GM12873 (cell line): ENCODE measurements around the gene LSR.

Experiments
- TF ChIP-seq, protein P1 (sequence below): IDR thresholded peaks from 2 replicates; pipeline ENCODE4 v1.5.1; 2012; ENCODE audit warnings: low read depth, mild to moderate bottlenecking, moderate library complexity, low read length, control low read depth; ENCODE audit not compliant: insufficient read depth; ENCODE audit errors: missing control alignments

Gene LSR

DNA sequence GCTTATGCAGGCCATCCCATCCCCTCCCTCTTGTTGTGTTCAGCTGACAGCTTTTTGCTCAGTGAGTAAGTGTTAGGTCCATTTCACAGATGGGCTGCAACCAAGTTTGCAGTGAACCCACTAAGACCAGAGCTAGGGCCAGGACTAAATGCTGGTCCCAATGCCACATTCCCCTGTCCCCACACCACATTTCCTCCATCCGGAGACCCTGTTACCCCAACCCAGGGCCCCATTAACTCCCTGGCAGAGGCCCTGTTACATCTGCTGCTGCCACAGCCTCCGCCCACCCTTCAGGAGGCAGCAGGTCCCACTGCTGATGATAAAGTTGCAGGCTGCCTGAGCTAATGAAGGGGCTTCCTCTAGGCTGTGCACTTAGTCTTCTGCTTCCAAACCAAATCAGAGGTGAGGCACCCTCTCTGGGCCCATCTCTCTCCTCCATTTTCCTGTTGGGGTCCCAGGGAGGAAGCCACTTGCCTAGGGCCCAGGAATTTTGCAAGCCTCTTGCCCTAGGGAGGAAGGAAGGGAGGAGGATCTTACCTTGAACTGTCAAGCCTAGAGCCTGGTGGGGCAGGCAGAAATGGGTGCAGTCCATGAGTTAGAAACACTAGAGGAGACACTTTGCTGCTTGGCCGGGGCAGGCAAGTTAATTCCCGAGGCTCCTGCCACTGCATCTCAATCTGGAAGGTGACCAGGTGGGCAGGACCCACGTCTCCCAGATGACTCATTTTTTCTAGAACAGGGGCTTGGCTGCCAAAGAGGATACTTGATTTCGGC lies 16.5 kb downstream of the LSR start:
- TF ChIP-seq, protein P1, sequence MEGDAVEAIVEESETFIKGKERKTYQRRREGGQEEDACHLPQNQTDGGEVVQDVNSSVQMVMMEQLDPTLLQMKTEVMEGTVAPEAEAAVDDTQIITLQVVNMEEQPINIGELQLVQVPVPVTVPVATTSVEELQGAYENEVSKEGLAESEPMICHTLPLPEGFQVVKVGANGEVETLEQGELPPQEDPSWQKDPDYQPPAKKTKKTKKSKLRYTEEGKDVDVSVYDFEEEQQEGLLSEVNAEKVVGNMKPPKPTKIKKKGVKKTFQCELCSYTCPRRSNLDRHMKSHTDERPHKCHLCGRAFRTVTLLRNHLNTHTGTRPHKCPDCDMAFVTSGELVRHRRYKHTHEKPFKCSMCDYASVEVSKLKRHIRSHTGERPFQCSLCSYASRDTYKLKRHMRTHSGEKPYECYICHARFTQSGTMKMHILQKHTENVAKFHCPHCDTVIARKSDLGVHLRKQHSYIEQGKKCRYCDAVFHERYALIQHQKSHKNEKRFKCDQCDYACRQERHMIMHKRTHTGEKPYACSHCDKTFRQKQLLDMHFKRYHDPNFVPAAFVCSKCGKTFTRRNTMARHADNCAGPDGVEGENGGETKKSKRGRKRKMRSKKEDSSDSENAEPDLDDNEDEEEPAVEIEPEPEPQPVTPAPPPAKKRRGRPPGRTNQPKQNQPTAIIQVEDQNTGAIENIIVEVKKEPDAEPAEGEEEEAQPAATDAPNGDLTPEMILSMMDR, result no peak

DNA sequence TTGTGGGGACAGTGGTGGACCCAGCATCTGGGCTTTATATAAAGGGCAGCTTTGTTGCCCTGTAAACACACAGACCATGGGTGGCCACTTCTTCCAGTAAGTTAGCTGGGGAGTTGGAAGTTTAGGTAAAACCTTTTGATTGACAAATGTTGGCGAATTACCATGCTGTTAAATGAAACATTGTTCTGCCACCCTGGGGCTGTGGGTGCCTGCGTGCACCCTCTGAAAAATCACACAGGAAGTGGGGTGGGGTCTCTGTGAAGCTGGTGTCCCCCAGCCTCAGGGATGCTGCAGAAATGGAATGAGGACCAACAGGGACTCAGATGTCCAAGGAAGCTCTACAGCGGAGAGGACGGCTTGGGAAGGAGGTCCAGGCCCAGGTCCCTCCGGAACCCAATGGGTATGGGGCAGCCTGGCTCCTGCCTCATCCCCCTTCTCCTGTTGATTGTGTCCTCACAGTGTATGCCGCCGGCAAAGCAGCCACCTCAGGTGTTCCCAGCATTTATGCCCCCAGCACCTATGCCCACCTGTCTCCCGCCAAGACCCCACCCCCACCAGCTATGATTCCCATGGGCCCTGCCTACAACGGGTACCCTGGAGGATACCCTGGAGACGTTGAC lies 17.2 kb downstream of the LSR start:
- TF ChIP-seq, protein P1, result no peak

DNA sequence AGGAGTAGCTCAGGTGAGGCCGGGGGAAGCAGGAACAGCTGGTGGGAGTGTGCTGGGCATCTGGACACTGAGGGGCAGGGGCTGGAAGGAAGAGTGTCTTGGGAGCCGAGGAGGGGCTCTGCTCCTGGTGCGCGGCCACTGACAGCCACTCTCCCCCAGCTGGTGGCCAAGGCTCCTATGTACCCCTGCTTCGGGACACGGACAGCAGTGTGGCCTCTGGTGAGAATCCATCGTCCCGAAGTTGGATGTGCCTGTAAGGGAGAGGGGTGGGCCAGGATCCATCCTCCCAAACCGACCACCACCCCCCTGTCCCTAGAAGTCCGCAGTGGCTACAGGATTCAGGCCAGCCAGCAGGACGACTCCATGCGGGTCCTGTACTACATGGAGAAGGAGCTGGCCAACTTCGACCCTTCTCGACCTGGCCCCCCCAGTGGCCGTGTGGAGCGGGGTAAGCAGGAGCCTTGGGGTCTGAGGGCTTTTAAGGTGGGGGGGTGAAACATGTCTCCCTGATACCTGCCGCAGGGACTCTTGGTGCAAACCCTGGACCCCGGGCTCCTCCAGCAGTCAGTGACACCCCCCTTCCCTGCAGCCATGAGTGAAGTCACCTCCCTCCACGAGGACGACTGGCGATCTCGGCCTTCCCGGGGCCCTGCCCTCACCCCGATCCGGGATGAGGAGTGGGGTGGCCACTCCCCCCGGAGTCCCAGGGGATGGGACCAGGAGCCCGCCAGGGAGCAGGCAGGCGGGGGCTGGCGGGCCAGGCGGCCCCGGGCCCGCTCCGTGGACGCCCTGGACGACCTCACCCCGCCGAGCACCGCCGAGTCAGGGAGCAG lies 17.9 kb downstream of the LSR start:
- TF ChIP-seq, protein P1, result no peak

DNA sequence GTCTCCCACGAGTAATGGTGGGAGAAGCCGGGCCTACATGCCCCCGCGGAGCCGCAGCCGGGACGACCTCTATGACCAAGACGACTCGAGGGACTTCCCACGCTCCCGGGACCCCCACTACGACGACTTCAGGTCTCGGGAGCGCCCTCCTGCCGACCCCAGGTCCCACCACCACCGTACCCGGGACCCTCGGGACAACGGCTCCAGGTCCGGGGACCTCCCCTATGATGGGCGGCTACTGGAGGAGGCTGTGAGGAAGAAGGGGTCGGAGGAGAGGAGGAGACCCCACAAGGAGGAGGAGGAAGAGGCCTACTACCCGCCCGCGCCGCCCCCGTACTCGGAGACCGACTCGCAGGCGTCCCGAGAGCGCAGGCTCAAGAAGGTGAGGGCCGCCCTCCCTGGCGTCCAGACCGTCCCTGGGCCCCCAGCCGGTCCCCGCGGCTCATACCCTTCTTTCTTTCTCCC lies 18.6 kb downstream of the LSR start:
- TF ChIP-seq, protein P1, result no peak

DNA sequence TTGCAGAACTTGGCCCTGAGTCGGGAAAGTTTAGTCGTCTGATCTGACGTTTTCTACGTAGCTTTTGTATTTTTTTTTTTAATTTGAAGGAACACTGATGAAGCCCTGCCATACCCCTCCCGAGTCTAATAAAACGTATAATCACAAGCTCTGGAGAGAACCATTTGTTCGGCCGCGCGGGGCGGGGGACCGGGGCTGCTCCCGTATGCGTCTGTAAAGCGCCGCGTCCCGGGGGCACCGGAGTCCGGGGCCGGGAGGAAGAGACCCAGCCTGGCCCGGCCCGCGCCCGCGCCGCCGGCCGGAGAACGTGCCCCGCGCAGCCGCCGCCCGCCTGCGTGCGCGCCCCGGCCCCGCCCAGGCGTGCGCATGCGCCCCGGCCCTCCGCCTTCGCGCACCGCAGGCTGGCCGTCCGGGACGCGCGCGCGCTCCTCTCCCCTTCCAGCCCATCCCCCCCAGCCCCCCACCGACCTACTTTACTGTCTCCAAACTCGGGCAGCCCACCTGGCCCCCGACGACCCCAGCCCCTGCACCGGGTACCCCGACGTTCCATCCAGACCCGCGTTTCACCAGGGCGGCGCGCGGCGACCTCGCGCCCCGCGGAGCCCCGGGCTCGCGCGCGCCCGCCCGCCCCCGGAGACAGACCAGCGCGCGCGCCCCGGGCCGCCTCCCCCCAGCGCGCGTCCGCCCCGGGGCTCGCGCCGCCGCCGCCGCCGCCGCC lies 19.2 kb downstream of the LSR start:
- TF ChIP-seq, protein P1, result no peak

DNA sequence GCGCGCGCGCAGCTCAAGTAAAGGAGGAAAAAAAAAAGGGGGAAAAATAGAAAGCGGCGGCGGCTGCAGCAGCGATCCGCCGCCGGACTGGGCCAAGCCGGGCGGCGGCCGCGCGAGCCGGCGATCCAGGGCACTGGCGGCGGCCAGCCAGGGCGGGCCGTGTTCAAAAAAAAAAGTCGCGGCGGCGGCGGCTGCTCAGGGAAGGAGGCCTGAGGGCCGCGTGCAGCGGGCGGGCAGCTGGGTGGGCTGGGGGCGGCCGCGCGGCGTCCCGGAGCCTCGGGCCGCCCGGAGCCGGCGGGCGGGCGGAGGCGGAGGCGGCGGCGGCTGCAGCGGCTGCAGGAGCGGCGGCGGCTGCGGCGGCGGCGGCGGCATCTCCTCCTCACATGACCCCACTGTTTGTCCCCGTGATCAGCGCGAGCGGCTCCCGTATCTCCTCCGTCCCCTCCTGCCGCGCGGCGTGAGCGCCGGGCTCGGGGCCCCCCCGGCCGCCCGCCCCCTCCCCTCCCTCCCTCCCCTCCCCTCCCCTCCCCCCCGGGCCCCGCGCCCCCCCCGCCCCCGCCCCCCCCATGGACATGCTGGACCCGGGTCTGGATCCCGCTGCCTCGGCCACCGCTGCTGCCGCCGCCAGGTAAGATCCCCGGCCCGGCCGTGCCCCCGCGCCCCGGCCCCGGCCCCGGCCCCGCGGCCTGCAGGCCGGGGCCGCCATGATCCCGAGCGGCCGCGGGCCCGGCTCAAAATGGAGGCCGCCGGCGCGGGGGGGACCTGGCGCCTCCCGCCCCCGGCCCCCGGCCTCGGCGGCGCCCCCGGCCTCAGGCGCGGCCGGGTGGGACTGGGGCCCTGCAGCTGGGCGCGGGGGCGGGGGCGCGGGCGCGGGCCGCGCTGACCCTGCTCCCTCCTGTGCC lies 20.0 kb downstream of the LSR start, which contains the start of gene USF2:
TSS of gene USF2 (plus strand) at position 427 of the 902 bp plus-strand sequence. CDS start at position 567, 140 bp downstream.
- TF ChIP-seq, protein P1, result no peak
